Measurements from ENCODE around the gene MBD3L1.

Gene MBD3L1

GRCh38 chr19:8884416-8884815, 52.2 kb downstream of the MBD3L1 start:
- FAIRE-seq: no peak

GRCh38 chr19:8887364-8887763, 55.2 kb downstream of the MBD3L1 start:
- no peak for FAIRE-seq

GRCh38 chr19:8890260-8890659, 58.1 kb downstream of the MBD3L1 start:
- no peak for FAIRE-seq

Data from islet of Langerhans (tissue), 1 donor.